Measurements from ENCODE around the gene SDHAF4.
"Not testable (repeated sequence)": the region's sequence is repeated elsewhere in the genome, so short reads cannot be mapped to it uniquely, and the experiment has no call there.

The SDHAF4 gene

GRCh38 chr6:70547905-70548304 lies 18.8 kb upstream of the SDHAF4 start:
- Histone ChIP-seq H3K4me3 (ENCODE audit: insufficient read depth, low read depth, low read length, poor library complexity, severe bottlenecking) (no peak overlapping the region), H3K36me3 (ENCODE audit: control insufficient read depth, insufficient read depth, low read length) (no peaks in the 10 kb centered on the region)
- no peak for DNase-seq

GRCh38 chr6:70549327-70549726 lies 17.4 kb upstream of the SDHAF4 start:
- H3K4me1 ChIP-seq (ENCODE audit: control insufficient read depth, insufficient read depth, low read length, poor library complexity, severe bottlenecking) = no peaks in the 10 kb centered on the region
- no peak for DNase-seq
- H3K27ac ChIP-seq (ENCODE audit: insufficient read depth, low read length, poor library complexity, severe bottlenecking) = no peak overlapping the region
- H3K9me3 ChIP-seq (ENCODE audit: control insufficient read depth, low read length) = no peaks in the 10 kb centered on the region
- no peak overlapping the region for H3K4me3 ChIP-seq (ENCODE audit: insufficient read depth, low read depth, low read length, poor library complexity, severe bottlenecking)
- no peaks in the 10 kb centered on the region for H3K27me3 ChIP-seq (replicated peaks; ENCODE audit: control insufficient read depth, insufficient read depth, low read length, poor library complexity, severe bottlenecking)
- H3K36me3 ChIP-seq (ENCODE audit: control insufficient read depth, insufficient read depth, low read length) = no peaks in the 10 kb centered on the region

More at GRCh38 chr6:70547905-70548304, 18.8 kb upstream of the SDHAF4 start:
- no peak overlapping the region for H3K27ac ChIP-seq (ENCODE audit: insufficient read depth, low read length, poor library complexity, severe bottlenecking)
- H3K9me3 ChIP-seq (ENCODE audit: control insufficient read depth, low read length) = no peaks in the 10 kb centered on the region
- H3K27me3 ChIP-seq (replicated peaks; ENCODE audit: control insufficient read depth, insufficient read depth, low read length, poor library complexity, severe bottlenecking) = no peaks in the 10 kb centered on the region
- H3K4me1 ChIP-seq (ENCODE audit: control insufficient read depth, insufficient read depth, low read length, poor library complexity, severe bottlenecking) = no peaks in the 10 kb centered on the region

- Histone ChIP-seq H3K4me1 (ENCODE audit: control insufficient read depth, insufficient read depth, low read length, poor library complexity, severe bottlenecking) (no peaks in the 10 kb centered on the region), H3K27ac (ENCODE audit: insufficient read depth, low read length, poor library complexity, severe bottlenecking) (no peak overlapping the region), H3K9me3 (ENCODE audit: control insufficient read depth, low read length) (no peaks in the 10 kb centered on the region), H3K27me3 (replicated peaks; ENCODE audit: control insufficient read depth, insufficient read depth, low read length, poor library complexity, severe bottlenecking) (no peaks in the 10 kb centered on the region), H3K36me3 (ENCODE audit: control insufficient read depth, insufficient read depth, low read length) (no peaks in the 10 kb centered on the region), H3K4me3 (ENCODE audit: insufficient read depth, low read depth, low read length, poor library complexity, severe bottlenecking) (no peak overlapping the region)
- DNase-seq = no peak
Measured at GRCh38 chr6:70551566-70551965, 15.2 kb upstream of the SDHAF4 start.

- DNase-seq; H3K27ac ChIP-seq (ENCODE audit: insufficient read depth, low read length, poor library complexity, severe bottlenecking); H3K36me3 ChIP-seq (ENCODE audit: control insufficient read depth, insufficient read depth, low read length); H3K4me1 ChIP-seq (ENCODE audit: control insufficient read depth, insufficient read depth, low read length, poor library complexity, severe bottlenecking); H3K27me3 ChIP-seq (replicated peaks; ENCODE audit: control insufficient read depth, insufficient read depth, low read length, poor library complexity, severe bottlenecking); H3K9me3 ChIP-seq (ENCODE audit: control insufficient read depth, low read length); H3K4me3 ChIP-seq (ENCODE audit: insufficient read depth, low read depth, low read length, poor library complexity, severe bottlenecking): not testable (repeated sequence)
Measured at GRCh38 chr6:70552286-70552940, 14.3 kb upstream of the SDHAF4 start.

GRCh38 chr6:70552974-70553373 lies 13.8 kb upstream of the SDHAF4 start:
- Histone ChIP-seq H3K27ac (ENCODE audit: insufficient read depth, low read length, poor library complexity, severe bottlenecking) (no peak overlapping the region), H3K4me3 (ENCODE audit: insufficient read depth, low read depth, low read length, poor library complexity, severe bottlenecking) (no peak overlapping the region), H3K36me3 (ENCODE audit: control insufficient read depth, insufficient read depth, low read length) (no peaks in the 10 kb centered on the region), H3K27me3 (replicated peaks; ENCODE audit: control insufficient read depth, insufficient read depth, low read length, poor library complexity, severe bottlenecking) (no peaks in the 10 kb centered on the region), H3K9me3 (ENCODE audit: control insufficient read depth, low read length) (no peaks in the 10 kb centered on the region), H3K4me1 (ENCODE audit: control insufficient read depth, insufficient read depth, low read length, poor library complexity, severe bottlenecking) (no peaks in the 10 kb centered on the region)
- no peak for DNase-seq

- H3K36me3 ChIP-seq (ENCODE audit: control insufficient read depth, insufficient read depth, low read length) = no peaks in the 10 kb centered on the region
- no peak overlapping the region for H3K4me3 ChIP-seq (ENCODE audit: insufficient read depth, low read depth, low read length, poor library complexity, severe bottlenecking)
- no peaks in the 10 kb centered on the region for H3K27me3 ChIP-seq (replicated peaks; ENCODE audit: control insufficient read depth, insufficient read depth, low read length, poor library complexity, severe bottlenecking)
- no peaks in the 10 kb centered on the region for H3K9me3 ChIP-seq (ENCODE audit: control insufficient read depth, low read length)
- no peak overlapping the region for H3K27ac ChIP-seq (ENCODE audit: insufficient read depth, low read length, poor library complexity, severe bottlenecking)
- no peak for DNase-seq
- H3K4me1 ChIP-seq (ENCODE audit: control insufficient read depth, insufficient read depth, low read length, poor library complexity, severe bottlenecking) = no peaks in the 10 kb centered on the region
Measured at GRCh38 chr6:70557998-70558397, 8.7 kb upstream of the SDHAF4 start.

GRCh38 chr6:70562401-70562800 lies 4.3 kb upstream of the SDHAF4 start:
- H3K4me1 ChIP-seq (ENCODE audit: control insufficient read depth, insufficient read depth, low read length, poor library complexity, severe bottlenecking); H3K4me3 ChIP-seq (ENCODE audit: insufficient read depth, low read depth, low read length, poor library complexity, severe bottlenecking); H3K27ac ChIP-seq (ENCODE audit: insufficient read depth, low read length, poor library complexity, severe bottlenecking); DNase-seq; H3K36me3 ChIP-seq (ENCODE audit: control insufficient read depth, insufficient read depth, low read length); H3K9me3 ChIP-seq (ENCODE audit: control insufficient read depth, low read length); H3K27me3 ChIP-seq (replicated peaks; ENCODE audit: control insufficient read depth, insufficient read depth, low read length, poor library complexity, severe bottlenecking): not testable (repeated sequence)

GRCh38 chr6:70563530-70563929 lies 3.2 kb upstream of the SDHAF4 start:
- Histone ChIP-seq H3K27ac (ENCODE audit: insufficient read depth, low read length, poor library complexity, severe bottlenecking) (no peak overlapping the region), H3K4me1 (ENCODE audit: control insufficient read depth, insufficient read depth, low read length, poor library complexity, severe bottlenecking) (no peaks in the 10 kb centered on the region), H3K4me3 (ENCODE audit: insufficient read depth, low read depth, low read length, poor library complexity, severe bottlenecking) (no peak overlapping the region), H3K36me3 (ENCODE audit: control insufficient read depth, insufficient read depth, low read length) (no peaks in the 10 kb centered on the region), H3K27me3 (replicated peaks; ENCODE audit: control insufficient read depth, insufficient read depth, low read length, poor library complexity, severe bottlenecking) (no peaks in the 10 kb centered on the region), H3K9me3 (ENCODE audit: control insufficient read depth, low read length) (no peaks in the 10 kb centered on the region)
- DNase-seq = no peak

- no peak for DNase-seq
- no peaks in the 10 kb centered on the region for H3K4me1 ChIP-seq (ENCODE audit: control insufficient read depth, insufficient read depth, low read length, poor library complexity, severe bottlenecking)
- no peaks in the 10 kb centered on the region for H3K36me3 ChIP-seq (ENCODE audit: control insufficient read depth, insufficient read depth, low read length)
- H3K4me3 ChIP-seq (ENCODE audit: insufficient read depth, low read depth, low read length, poor library complexity, severe bottlenecking) = no peak overlapping the region
- no peaks in the 10 kb centered on the region for H3K27me3 ChIP-seq (replicated peaks; ENCODE audit: control insufficient read depth, insufficient read depth, low read length, poor library complexity, severe bottlenecking)
- no peaks in the 10 kb centered on the region for H3K9me3 ChIP-seq (ENCODE audit: control insufficient read depth, low read length)
- no peak overlapping the region for H3K27ac ChIP-seq (ENCODE audit: insufficient read depth, low read length, poor library complexity, severe bottlenecking)
Measured at GRCh38 chr6:70574643-70575042, 7.9 kb downstream of the SDHAF4 start.

GRCh38 chr6:70575899-70576495 lies 9.3 kb downstream of the SDHAF4 start:
- H3K4me1 ChIP-seq (ENCODE audit: control insufficient read depth, insufficient read depth, low read length, poor library complexity, severe bottlenecking) = no peaks in the 10 kb centered on the region
- no peak overlapping the region for H3K4me3 ChIP-seq (ENCODE audit: insufficient read depth, low read depth, low read length, poor library complexity, severe bottlenecking)
- H3K27me3 ChIP-seq (replicated peaks; ENCODE audit: control insufficient read depth, insufficient read depth, low read length, poor library complexity, severe bottlenecking) = no peaks in the 10 kb centered on the region
- H3K9me3 ChIP-seq (ENCODE audit: control insufficient read depth, low read length) = no peaks in the 10 kb centered on the region
- peaks cover 5% of the 10 kb centered on the region for H3K36me3 ChIP-seq (ENCODE audit: control insufficient read depth, insufficient read depth, low read length)
- DNase-seq = no peak
- no peak overlapping the region for H3K27ac ChIP-seq (ENCODE audit: insufficient read depth, low read length, poor library complexity, severe bottlenecking)
